HL-60 (cell line): ENCODE measurements around the gene PARL.

Experiments
- DNase-seq, 2 experiments: peaks; one replicate each; pipeline ENCODE4 v3.0.0-alpha.2; 2010 to 2020; ENCODE audit warnings: low read depth in 1 of 2, low spot score in 1 of 2
- H3K27ac ChIP-seq: fragments of 250-450 bp; sonication (Bioruptor Pico); replicated peaks from 2 replicates; pipeline ENCODE4 v1.5.1; 2020; ENCODE audit warnings: mild to moderate bottlenecking, moderate library complexity
- H3K27me3 ChIP-seq: fragments of 250-450 bp; sonication (Bioruptor Pico); 2 replicates; pipeline ENCODE4 v1.5.1; 2021; ENCODE audit warnings: mild to moderate bottlenecking, moderate library complexity; ENCODE audit not compliant: insufficient read depth, poor library complexity, severe bottlenecking
- H3K4me3 ChIP-seq: replicated peaks from 2 replicates; pipeline ENCODE4 v1.5.1; 2011; ENCODE audit warnings: mild to moderate bottlenecking, control low read depth, low read length; ENCODE audit not compliant: insufficient read depth
- GABPA ChIP-seq: IDR thresholded peaks from 2 replicates; pipeline ENCODE4 v1.6.1; 2012; ENCODE audit warnings: low read depth
- POLR2AphosphoS5 ChIP-seq: IDR thresholded peaks from 2 replicates; pipeline ENCODE4 v1.6.1; 2012; ENCODE audit warnings: low read depth
- SPI1 ChIP-seq: IDR thresholded peaks from 2 replicates; pipeline ENCODE4 v1.6.1; 2012; ENCODE audit warnings: low read depth, mild to moderate bottlenecking, borderline replicate concordance
- TF ChIP-seq, protein P1 (sequence below): IDR thresholded peaks from one replicate; pipeline ENCODE4 v1.5.1; 2011; ENCODE audit warnings: low read length, control low read depth, inconsistent platforms; ENCODE audit not compliant: insufficient read depth
- TF ChIP-seq, protein P2 (sequence below): IDR thresholded peaks from 2 replicates; pipeline ENCODE4 v1.6.1; 2012; ENCODE audit warnings: low read depth; ENCODE audit not compliant: insufficient replicate concordance

PARL gene

DNA sequence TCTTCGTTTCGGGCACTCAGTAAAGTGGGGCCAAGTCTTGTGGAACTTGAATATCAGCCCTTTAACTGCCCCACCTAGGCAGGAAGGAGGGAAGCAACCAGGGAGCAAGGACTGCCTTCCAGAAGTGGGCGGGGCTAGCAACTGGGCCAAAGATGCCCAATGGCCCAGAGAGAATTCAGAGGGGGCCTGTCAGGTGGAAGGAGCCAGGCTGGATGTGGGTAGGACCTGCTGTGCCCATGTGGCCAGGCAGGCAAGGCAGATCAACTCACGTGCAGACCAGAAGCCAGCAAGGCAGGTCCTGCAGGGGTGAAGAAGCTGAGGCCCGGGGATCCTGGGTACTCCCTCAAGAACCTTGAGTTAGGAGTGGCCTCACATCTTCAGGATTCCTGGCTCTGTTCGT lies 64.8 kb downstream of the PARL start:
- DNase-seq = no peak
- Histone ChIP-seq H3K27me3 (no peaks in the 10 kb centered on the region), H3K27ac (no peak overlapping the region), H3K4me3 (no peak overlapping the region)
- TF ChIP-seq SPI1 (no peak), GABPA (no peak)
- TF ChIP-seq, protein P1, sequence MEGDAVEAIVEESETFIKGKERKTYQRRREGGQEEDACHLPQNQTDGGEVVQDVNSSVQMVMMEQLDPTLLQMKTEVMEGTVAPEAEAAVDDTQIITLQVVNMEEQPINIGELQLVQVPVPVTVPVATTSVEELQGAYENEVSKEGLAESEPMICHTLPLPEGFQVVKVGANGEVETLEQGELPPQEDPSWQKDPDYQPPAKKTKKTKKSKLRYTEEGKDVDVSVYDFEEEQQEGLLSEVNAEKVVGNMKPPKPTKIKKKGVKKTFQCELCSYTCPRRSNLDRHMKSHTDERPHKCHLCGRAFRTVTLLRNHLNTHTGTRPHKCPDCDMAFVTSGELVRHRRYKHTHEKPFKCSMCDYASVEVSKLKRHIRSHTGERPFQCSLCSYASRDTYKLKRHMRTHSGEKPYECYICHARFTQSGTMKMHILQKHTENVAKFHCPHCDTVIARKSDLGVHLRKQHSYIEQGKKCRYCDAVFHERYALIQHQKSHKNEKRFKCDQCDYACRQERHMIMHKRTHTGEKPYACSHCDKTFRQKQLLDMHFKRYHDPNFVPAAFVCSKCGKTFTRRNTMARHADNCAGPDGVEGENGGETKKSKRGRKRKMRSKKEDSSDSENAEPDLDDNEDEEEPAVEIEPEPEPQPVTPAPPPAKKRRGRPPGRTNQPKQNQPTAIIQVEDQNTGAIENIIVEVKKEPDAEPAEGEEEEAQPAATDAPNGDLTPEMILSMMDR = no peak

DNA sequence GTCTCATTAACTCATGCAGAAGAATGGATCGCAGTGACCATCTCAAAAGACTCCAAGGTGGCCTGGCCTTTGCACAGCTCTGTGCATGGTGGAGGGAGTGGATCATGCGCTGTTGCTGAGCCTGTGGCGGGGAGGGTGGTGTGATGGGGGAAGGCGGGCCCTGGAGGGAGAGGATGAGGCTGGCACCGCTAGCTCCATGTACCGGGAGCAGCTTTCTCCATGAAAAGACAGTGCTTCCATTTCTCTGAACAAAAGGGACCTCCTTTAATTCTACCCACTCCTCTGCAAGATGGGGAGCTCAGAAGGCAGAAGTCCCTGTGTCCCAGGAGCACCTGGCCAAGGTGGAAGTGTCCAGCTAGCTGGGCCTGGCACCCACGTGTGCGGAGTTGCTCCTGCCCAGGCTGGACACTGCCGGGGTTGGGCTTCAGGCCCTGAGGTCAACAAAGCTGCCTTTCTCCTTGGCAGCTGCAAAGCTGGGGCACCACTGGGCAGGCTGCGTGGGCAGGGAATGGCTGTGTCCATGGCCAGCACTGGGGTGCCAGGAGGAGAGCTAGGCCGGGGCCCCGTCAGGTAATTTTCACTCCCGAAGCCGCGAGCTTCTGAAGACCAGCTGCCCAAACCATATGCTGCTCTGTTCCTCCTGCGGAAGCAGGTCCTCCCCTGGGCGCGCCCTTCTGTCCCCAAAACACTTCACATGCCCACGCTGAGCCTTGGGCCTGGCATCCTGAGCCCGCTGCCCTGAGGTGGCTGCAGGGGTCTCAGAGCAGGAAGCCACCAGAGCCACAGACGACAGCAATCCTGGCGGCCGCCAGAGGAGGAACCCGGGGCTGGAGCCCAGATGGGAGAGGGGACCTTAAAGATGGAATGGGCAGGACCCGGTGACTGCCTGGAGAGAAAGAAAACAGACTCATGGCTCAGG lies 65.7 kb downstream of the PARL start:
- TF ChIP-seq SPI1 (no peak), POLR2AphosphoS5 (no peak), GABPA (no peak)
- TF ChIP-seq, protein P2, sequence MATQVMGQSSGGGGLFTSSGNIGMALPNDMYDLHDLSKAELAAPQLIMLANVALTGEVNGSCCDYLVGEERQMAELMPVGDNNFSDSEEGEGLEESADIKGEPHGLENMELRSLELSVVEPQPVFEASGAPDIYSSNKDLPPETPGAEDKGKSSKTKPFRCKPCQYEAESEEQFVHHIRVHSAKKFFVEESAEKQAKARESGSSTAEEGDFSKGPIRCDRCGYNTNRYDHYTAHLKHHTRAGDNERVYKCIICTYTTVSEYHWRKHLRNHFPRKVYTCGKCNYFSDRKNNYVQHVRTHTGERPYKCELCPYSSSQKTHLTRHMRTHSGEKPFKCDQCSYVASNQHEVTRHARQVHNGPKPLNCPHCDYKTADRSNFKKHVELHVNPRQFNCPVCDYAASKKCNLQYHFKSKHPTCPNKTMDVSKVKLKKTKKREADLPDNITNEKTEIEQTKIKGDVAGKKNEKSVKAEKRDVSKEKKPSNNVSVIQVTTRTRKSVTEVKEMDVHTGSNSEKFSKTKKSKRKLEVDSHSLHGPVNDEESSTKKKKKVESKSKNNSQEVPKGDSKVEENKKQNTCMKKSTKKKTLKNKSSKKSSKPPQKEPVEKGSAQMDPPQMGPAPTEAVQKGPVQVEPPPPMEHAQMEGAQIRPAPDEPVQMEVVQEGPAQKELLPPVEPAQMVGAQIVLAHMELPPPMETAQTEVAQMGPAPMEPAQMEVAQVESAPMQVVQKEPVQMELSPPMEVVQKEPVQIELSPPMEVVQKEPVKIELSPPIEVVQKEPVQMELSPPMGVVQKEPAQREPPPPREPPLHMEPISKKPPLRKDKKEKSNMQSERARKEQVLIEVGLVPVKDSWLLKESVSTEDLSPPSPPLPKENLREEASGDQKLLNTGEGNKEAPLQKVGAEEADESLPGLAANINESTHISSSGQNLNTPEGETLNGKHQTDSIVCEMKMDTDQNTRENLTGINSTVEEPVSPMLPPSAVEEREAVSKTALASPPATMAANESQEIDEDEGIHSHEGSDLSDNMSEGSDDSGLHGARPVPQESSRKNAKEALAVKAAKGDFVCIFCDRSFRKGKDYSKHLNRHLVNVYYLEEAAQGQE = no peak
- TF ChIP-seq, protein P1 = no peak
- no peak overlapping the region for H3K4me3 ChIP-seq
- no peaks in the 10 kb centered on the region for H3K27me3 ChIP-seq
- no peak for DNase-seq
- no peak overlapping the region for H3K27ac ChIP-seq

DNA sequence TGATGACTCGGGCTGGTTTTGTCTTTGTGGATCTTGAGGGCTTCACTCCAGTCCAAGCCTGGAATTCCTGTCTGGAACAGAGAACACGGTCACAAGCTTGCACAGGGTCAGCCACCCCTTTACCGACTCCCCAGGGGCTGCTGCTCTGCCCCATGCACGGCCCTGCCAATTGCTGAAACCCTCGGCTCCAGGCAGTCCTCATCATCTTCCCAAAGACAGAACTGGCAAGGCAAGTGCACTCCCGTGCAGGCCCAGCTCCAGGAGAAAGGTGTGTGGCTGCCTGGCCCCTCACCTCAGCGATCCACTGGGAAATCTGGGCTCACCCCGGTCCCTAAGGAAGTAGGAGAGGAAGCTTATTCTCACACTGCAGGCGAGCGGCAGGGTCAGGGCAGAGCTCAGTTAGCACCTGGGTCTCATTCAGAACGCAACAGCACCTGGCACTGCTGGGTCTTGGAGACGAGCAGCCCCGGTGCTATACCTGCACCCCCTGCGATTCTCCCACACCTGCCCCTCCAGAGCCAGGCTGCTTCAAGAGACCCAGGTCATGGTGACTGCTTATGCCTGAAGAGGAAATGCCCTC lies 66.5 kb downstream of the PARL start:
- Histone ChIP-seq H3K27me3 (no peaks in the 10 kb centered on the region), H3K4me3 (no peak overlapping the region), H3K27ac (no peak overlapping the region)
- TF ChIP-seq GABPA = no peak
- TF ChIP-seq POLR2AphosphoS5 = no peak
- TF ChIP-seq, protein P2 = no peak
- no peak for TF ChIP-seq SPI1
- TF ChIP-seq, protein P1 = no peak
- DNase-seq = no peak
